Vagina (tissue), 2 donors: ENCODE results near the gene ACSF3. TPM values are rescaled to one million over a fixed set of nuclear protein-coding genes. Genes with fewer than 3 reads are reported as not detected.
A peak's percentile ranks its signal among the peaks of the same experiment; 100 is the strongest.
"Not testable (repeated sequence)": the region's sequence is repeated elsewhere in the genome, so short reads cannot be mapped to it uniquely, and the experiment has no call there.

Source experiments
- DNase-seq, 2 donors: peaks; one replicate each; pipeline ENCODE4 v3.0.0-alpha.2; 2017; ENCODE audit errors: extremely low spot score in 2 of 2
- H3K27ac ChIP-seq: fragments of 200-600 bp; sonication (generic); one replicate; pipeline ENCODE4 v1.5.1; 2019
- H3K27me3 ChIP-seq: fragments of 200-600 bp; sonication (generic); one replicate; pipeline ENCODE4 v1.5.1; 2019
- H3K36me3 ChIP-seq, 2 donors: fragments of 200-600 bp; sonication (generic); one replicate each; pipeline ENCODE4 v1.5.1; 2017 to 2019
- H3K4me1 ChIP-seq: fragments of 200-600 bp; sonication (generic); one replicate; pipeline ENCODE4 v1.5.1; 2019
- H3K4me3 ChIP-seq, 2 donors: fragments of 200-600 bp; sonication (generic); 1 replicate in 1 of 2; 2 replicates in 1 of 2; pipeline ENCODE4 v1.5.1; 2016 to 2019
- H3K9me3 ChIP-seq: fragments of 200-600 bp; sonication (generic); one replicate; pipeline ENCODE4 v1.5.1; 2019
- CTCF ChIP-seq, 3 experiments: fragments of 450-650 bp in 2 of 3; fragments of 200-600 bp in 1 of 3; sonication (generic) in 1 of 3; IDR thresholded peaks; one replicate each; pipeline ENCODE4 v1.5.1; 2017 to 2019; ENCODE audit warnings: antibody characterized with exemption in 3 of 3, mild to moderate bottlenecking in 2 of 3, moderate library complexity in 2 of 3
- POLR2A ChIP-seq, 2 donors: fragments of 450-650 bp; IDR thresholded peaks; one replicate each; pipeline ENCODE4 v1.6.1; 2017; ENCODE audit warnings: antibody characterized with exemption in 2 of 2, mild to moderate bottlenecking in 2 of 2, moderate library complexity in 2 of 2
- POLR2AphosphoS5 ChIP-seq, 2 donors: sonication (generic); formaldehyde crosslinking; IDR thresholded peaks; one replicate each; pipeline ENCODE4 v1.9.0; 2017; ENCODE audit warnings: antibody characterized with exemption in 2 of 2, mild to moderate bottlenecking in 2 of 2, low read depth in 1 of 2; ENCODE audit not compliant: insufficient read depth in 1 of 2
- intact Hi-C: fragments of 100-400 bp; cut with DNase I; formaldehyde crosslinking; loops from one replicate; pipeline ENCODE4 v1.15.1; 2023
- total RNA-seq: library from RNA; depleted of rRNA; stranded (reverse); fragments of >200 nt; gene quantifications from one replicate; pipeline ENCODE4 v1.2.3, GENCODE V29; 2016

Gene ACSF3
- total RNA-seq, 1 donor from 2014 or later = 23.3 TPM

DNA sequence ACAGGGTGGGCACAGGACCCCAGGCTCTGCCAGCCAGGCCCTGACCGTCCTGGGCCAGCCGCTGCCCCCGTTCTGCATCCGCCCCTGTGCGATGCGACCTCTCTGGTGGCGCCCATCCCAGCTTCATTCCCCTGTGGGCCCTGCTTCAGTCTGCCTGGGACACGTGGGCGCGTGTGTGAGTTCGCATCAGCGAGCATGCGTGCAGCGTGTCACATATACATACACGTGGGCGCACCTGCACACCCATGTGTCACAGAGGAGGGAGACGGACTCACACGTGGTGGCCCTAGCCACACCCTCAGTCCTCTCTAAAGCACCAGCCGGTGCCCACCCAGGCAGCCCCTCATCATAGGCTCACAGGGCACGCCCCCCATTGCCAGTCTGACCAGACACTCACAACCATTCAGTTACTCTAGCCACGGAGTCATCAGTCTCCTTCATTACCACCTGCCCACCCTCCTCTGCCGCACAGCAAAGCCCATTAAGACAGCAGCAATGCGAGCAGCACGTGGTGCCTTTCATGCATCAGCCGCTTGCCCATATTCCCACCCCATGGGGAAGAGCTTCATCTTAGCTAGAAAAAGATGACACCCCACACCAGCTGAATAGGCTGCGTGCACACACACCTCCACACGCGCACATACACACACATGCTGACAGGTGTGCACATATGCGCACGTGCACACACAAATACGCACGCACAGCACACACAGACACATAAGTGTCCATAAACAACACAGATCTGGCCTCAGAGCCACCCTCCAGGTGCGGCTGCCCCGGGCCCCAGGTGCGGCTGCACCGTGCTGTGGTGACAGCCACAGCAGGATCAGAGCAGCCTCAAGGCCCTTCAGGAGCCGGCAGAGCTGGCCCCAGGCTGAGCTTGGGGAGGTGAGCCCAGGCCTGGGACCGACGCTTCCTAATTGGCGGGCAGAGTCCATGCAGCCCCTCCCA is 68.4 kb downstream of the ACSF3 start:
- H3K36me3 ChIP-seq = no peaks in the 10 kb centered on the region

DNA sequence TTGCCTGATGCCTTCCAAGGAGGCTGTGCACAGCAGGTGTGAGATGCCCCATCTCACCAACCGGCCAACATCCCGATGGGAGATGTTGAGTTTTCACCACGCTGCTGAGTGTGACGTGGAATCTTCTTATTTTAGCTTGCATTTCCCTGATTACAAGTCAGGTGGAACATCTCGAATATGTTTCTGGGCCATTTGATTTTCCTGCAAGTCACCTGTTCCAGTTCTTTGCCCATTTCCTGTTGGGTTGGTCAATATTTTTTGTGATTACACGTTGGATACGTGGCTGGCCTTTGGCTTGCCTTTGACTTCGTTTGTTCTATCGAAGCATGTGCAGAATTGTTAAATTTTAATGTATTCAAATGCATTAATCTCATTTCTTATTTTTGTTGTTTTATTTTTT is 69.6 kb downstream of the ACSF3 start:
- Histone ChIP-seq H3K4me3 (no peak overlapping the region), H3K27me3 (no peaks in the 10 kb centered on the region), H3K36me3 (no peaks in the 10 kb centered on the region), H3K9me3 (no peaks in the 10 kb centered on the region), H3K4me1 (peaks cover 14% of the 10 kb centered on the region), H3K27ac (no peak overlapping the region)
- DNase-seq = no peak
- TF ChIP-seq CTCF (IDR thresholded peaks at IDR 0.05) = no peak
- no peak for TF ChIP-seq POLR2AphosphoS5 (IDR thresholded peaks at IDR 0.05; ENCODE audit: insufficient read depth in 1 of 2, low read depth in 1 of 2)
- no peak for TF ChIP-seq POLR2A (IDR thresholded peaks at IDR 0.05)
- intact Hi-C loops = no loop called here

More for the DNA sequence above, 68.4 kb downstream of the ACSF3 start:
- Histone ChIP-seq H3K4me3 (no peak overlapping the region), H3K27ac (no peak overlapping the region), H3K9me3 (no peaks in the 10 kb centered on the region), H3K4me1 (peaks cover 9% of the 10 kb centered on the region), H3K27me3 (no peaks in the 10 kb centered on the region)
- no peak for DNase-seq
- intact Hi-C loops = no loop called here
- TF ChIP-seq POLR2AphosphoS5 (IDR thresholded peaks at IDR 0.05; ENCODE audit: insufficient read depth in 1 of 2, low read depth in 1 of 2) (no peak), POLR2A (IDR thresholded peaks at IDR 0.05) (no peak), CTCF (IDR thresholded peaks at IDR 0.05) (no peak)

- intact Hi-C loops = no loop called here
- Histone ChIP-seq H3K36me3 (no peaks in the 10 kb centered on the region), H3K27ac (peak overlapping the region; percentile 33), H3K4me3 (no peak overlapping the region), H3K9me3 (no peaks in the 10 kb centered on the region), H3K4me1 (peaks cover 14% of the 10 kb centered on the region), H3K27me3 (no peaks in the 10 kb centered on the region)
- no peak for DNase-seq
- no peak for TF ChIP-seq POLR2A (IDR thresholded peaks at IDR 0.05)
- TF ChIP-seq CTCF (IDR thresholded peaks at IDR 0.05) = no peak
- TF ChIP-seq POLR2AphosphoS5 (IDR thresholded peaks at IDR 0.05; ENCODE audit: insufficient read depth in 1 of 2, low read depth in 1 of 2) = no peak
These were observed 70.8 kb downstream of the ACSF3 start for GRCh38 chr16:89164436-89164835.

GRCh38 chr16:89164847-89165680 is 71.4 kb downstream of the ACSF3 start:
- no peaks in the 10 kb centered on the region for H3K27me3 ChIP-seq
- H3K9me3 ChIP-seq = no peaks in the 10 kb centered on the region
- TF ChIP-seq POLR2AphosphoS5 (IDR thresholded peaks at IDR 0.05; ENCODE audit: insufficient read depth in 1 of 2, low read depth in 1 of 2) (no peak), CTCF (IDR thresholded peaks at IDR 0.05) (no peak), POLR2A (IDR thresholded peaks at IDR 0.05) (no peak)
- intact Hi-C loops = no loop called here
- H3K4me1 ChIP-seq = peaks cover 14% of the 10 kb centered on the region
- DNase-seq = no peak
- no peak overlapping the region for H3K4me3 ChIP-seq
- H3K36me3 ChIP-seq = no peaks in the 10 kb centered on the region
- H3K27ac ChIP-seq = peak overlapping the region; percentile 33

DNA sequence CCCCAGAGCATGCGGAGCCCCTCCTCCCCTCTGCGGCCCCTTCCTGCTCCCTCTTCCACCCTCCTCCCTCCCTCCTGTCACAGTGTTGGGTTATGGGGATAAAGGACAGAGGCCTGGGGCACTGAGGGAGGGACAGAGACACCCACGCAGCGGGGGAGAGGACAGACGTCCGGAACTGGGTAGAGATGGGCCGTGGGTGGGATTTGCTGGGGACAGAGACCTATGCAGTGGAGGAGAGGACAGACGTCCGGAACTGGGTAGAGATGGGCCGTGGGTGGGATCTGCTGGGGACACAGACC is 72.0 kb downstream of the ACSF3 start:
- peaks cover 19% of the 10 kb centered on the region for H3K4me1 ChIP-seq
- intact Hi-C loops, H3K4me3 ChIP-seq, H3K9me3 ChIP-seq, DNase-seq, H3K27me3 ChIP-seq, H3K36me3 ChIP-seq, H3K27ac ChIP-seq: not testable (repeated sequence)
